ENCODE data around the gene COG1.
"Not testable (repeated sequence)": the region's sequence is repeated elsewhere in the genome, so short reads cannot be mapped to it uniquely, and the experiment has no call there.

The COG1 gene, protein sequence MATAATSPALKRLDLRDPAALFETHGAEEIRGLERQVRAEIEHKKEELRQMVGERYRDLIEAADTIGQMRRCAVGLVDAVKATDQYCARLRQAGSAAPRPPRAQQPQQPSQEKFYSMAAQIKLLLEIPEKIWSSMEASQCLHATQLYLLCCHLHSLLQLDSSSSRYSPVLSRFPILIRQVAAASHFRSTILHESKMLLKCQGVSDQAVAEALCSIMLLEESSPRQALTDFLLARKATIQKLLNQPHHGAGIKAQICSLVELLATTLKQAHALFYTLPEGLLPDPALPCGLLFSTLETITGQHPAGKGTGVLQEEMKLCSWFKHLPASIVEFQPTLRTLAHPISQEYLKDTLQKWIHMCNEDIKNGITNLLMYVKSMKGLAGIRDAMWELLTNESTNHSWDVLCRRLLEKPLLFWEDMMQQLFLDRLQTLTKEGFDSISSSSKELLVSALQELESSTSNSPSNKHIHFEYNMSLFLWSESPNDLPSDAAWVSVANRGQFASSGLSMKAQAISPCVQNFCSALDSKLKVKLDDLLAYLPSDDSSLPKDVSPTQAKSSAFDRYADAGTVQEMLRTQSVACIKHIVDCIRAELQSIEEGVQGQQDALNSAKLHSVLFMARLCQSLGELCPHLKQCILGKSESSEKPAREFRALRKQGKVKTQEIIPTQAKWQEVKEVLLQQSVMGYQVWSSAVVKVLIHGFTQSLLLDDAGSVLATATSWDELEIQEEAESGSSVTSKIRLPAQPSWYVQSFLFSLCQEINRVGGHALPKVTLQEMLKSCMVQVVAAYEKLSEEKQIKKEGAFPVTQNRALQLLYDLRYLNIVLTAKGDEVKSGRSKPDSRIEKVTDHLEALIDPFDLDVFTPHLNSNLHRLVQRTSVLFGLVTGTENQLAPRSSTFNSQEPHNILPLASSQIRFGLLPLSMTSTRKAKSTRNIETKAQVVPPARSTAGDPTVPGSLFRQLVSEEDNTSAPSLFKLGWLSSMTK

DNA sequence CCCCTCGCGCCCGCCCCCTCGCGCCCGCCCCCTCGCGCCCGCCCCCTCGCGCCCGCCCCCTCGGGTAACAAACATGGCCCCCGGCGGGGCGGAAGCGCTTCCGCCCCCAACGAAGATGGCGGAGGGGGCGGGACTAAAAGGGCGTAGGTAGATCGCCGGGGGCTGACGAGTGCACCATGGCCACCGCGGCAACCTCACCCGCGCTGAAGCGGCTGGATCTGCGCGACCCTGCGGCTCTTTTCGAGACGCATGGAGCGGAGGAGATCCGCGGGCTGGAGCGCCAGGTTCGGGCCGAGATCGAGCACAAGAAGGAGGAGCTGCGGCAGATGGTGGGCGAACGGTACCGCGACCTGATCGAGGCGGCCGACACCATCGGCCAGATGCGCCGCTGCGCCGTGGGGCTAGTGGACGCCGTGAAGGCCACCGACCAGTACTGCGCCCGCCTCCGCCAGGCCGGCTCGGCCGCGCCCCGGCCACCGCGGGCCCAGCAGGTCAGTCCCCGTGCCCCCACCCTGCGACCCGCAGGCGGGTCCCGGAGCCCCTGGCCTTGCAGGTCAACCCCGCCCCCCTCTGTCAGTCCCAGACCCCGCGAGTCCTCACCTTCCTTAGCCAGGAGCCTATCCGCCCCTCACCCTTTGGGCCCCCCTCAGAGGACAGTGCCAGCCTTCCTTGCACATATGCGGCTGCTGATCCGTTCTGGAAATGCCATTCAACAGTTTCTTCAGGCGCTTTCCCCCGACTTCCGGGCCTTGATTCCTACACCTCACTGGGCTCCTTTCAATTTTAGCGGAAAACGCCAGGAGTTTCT lies at the start of gene COG1:
Gene COG1, plus strand, starts transcription at position 162 of the 808 bp plus-strand sequence. Its CDS starts 15 bp downstream, at position 177.
- no peak for TF ChIP-seq CTCF (IDR thresholded peaks at IDR 0.05; ENCODE audit: borderline replicate concordance, control extremely low read depth, extremely low read depth, insufficient read depth, missing control alignments)
- in situ Hi-C loops (cut with MboI; ENCODE audit: low sequenced_read_pairs, unreplicated experiment) = loop anchor here (25.0 kb wide), 1 partner anchor 631 kb away; no protein-coding TSS in a partner anchor
- peak; percentile 97 for DNase-seq (ENCODE audit: low spot score)

- in situ Hi-C loops (cut with MboI; ENCODE audit: low sequenced_read_pairs, unreplicated experiment); DNase-seq (ENCODE audit: low spot score): not testable (repeated sequence)
Observed at GRCh38 chr17:73144209-73144608, 48.6 kb upstream of the COG1 start.

GRCh38 chr17:73145641-73146040 lies 47.2 kb upstream of the COG1 start:
- in situ Hi-C loops (cut with MboI; ENCODE audit: low sequenced_read_pairs, unreplicated experiment) = no loop called here
- TF ChIP-seq CTCF (IDR thresholded peaks at IDR 0.05; ENCODE audit: borderline replicate concordance, control extremely low read depth, extremely low read depth, insufficient read depth, missing control alignments) = no peak
- no peak for DNase-seq (ENCODE audit: low spot score)

DNA sequence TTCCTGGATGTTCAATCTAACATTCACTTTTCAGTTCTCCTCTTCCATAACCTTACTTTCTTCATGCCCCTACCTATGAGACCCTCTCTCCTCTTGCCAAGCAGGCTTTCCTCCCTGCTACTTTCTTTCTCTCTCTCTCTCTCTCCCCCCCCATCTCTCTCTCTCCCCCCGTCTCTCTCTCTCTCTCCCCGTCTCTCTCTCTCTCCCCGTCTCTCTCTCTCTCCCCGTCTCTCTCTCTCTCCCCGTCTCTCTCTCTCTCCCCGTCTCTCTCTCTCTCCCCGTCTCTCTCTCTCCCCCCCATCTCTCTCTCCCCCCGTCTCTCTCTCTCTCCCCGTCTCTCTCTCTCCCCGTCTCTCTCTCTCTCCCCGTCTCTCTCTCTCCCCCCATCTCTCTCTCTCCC lies 45.1 kb upstream of the COG1 start:
- in situ Hi-C loops (cut with MboI; ENCODE audit: low sequenced_read_pairs, unreplicated experiment); DNase-seq (ENCODE audit: low spot score): not testable (repeated sequence)

DNA sequence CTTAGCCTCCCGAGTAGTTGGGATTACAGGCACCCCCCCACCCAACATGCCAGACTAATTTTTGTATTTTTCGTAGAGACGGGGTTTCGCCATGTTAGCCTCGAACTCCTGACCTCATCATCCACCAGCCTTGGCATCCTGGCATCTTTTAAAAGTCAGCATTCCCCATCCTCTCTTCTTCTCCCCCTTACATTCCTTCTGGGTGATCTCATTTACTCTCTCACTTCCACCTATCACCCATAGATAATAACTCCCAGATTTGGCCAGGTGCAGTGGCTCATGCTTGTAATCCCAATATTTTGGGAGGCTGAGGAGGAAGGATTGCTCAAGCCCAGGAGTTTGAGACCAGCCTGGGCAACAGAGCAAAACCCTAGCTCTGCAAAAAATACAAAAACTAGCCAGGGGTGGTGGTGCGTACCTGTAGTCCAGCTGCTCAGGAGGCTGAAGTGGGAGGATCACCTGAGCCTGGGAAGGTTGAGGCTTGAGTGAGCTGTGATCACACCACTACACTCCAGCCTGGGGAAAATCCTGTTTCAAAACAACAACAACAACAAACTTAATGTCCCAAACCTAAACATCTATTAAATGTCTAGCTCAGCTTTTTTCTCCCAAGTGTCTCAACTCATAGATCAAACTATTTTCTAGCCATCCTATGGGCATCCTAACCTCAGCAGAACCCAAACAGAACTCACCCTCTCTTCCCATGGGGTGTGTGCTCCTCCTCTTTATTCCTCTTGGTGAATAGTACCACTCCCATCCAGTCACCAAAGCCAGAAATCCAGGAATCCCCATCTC lies 44.1 kb upstream of the COG1 start:
- DNase-seq (ENCODE audit: low spot score) = no peak
- in situ Hi-C loops (cut with MboI; ENCODE audit: low sequenced_read_pairs, unreplicated experiment) = no loop called here
- no peak for TF ChIP-seq CTCF (IDR thresholded peaks at IDR 0.05; ENCODE audit: borderline replicate concordance, control extremely low read depth, extremely low read depth, insufficient read depth, missing control alignments)

DNA sequence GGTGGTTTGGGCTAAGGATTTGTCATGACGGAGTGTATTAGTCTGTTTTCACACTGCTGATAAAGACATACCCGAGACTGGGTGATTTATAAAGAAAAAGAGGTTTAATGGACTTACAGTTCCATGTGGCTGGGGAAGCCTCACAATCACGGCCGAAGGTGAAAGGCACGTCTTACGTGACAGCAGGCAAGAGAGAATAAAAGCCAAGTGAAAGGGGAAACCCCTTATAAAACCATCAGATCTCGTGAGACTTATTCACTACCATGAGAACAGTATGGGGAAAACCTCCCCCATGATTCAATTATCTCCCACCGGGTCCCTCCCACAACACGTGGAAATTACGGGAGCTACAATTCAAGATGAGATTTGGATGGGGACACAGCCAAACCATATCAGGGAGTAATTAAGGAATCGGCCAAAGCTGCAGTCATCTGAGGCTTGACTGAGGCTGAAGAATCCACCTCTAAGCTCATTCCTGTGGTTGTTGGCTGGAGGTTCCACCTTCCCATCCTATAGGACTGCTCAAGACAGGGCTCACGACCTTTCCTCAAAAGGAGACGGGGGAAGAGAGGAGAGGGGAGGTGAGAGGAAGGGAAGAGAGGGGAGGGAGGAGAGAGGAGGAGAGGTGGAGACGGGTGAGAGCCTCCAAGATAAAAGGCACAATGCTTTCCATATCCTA lies 42.1 kb upstream of the COG1 start:
- DNase-seq (ENCODE audit: low spot score) = not testable (repeated sequence)
- in situ Hi-C loops (cut with MboI; ENCODE audit: low sequenced_read_pairs, unreplicated experiment) = loop anchor here (10.0 kb wide), 1 partner anchor 166 kb away; no protein-coding TSS in a partner anchor

GRCh38 chr17:73151916-73152632 lies 40.8 kb upstream of the COG1 start:
- in situ Hi-C loops (cut with MboI; ENCODE audit: low sequenced_read_pairs, unreplicated experiment) = loop anchor here (10.0 kb wide), 1 partner anchor 167 kb away; no protein-coding TSS in a partner anchor
- TF ChIP-seq CTCF (IDR thresholded peaks at IDR 0.05; ENCODE audit: borderline replicate concordance, control extremely low read depth, extremely low read depth, insufficient read depth, missing control alignments) = no peak
- DNase-seq (ENCODE audit: low spot score) = no peak
